Left kidney (tissue), 2 donors: ENCODE results near the gene TBC1D5. TPM values are rescaled to one million over a fixed set of nuclear protein-coding genes. Genes with fewer than 3 reads are reported as not detected.
"Not testable (repeated sequence)": the region's sequence is repeated elsewhere in the genome, so short reads cannot be mapped to it uniquely, and the experiment has no call there.

Experiments
- DNase-seq: peaks from one replicate; pipeline ENCODE4 v3.0.0-alpha.2; 2013
- polyA plus RNA-seq: library from polyadenylated mRNA; unstranded; fragments of 120-200 nt; gene quantifications from one replicate; pipeline ENCODE4 v1.2.1, GENCODE V29; 2013; ENCODE audit not compliant: insufficient read length

TBC1D5 gene
- polyA plus RNA-seq, 1 donor: 52.2 TPM

DNA sequence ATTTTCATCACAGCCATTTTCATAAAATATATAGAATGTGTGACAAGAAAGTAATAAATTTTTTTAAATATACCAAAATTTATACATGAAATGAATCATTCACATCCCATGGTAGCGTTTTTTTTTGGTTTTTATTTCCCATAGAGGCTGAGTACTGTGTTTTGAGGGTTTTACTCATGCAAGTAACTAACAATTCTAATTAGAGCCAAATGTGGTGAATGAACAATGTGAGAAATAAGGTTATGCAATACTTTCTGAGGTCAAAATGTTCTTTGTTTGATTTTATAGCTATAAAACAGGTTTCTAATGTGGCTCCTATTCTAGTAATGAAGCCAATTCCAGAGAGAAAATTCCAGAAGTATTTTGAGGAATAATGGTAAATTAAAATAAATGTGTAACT, 386.8 kb downstream of the TBC1D5 start:
- DNase-seq: no peak

DNA sequence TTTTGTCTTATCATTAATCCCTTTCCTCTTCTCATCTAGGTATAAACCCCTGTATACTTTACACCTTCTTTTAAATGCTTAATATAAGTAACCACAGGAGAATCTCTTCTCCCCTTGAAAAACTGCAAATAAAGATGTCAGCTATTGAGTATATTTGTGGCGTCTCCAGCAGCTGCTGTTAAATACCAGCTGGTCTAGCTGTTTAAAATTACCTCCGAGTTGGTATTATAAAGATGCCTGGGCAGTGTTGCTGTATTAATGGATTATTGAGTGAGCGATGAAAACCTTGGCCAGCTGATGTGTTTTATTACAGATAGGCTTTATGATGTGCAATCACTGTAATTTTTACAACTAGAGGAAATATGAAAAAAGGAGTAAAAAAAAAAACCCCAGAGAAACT, 388.1 kb downstream of the TBC1D5 start:
- no peak for DNase-seq

DNA sequence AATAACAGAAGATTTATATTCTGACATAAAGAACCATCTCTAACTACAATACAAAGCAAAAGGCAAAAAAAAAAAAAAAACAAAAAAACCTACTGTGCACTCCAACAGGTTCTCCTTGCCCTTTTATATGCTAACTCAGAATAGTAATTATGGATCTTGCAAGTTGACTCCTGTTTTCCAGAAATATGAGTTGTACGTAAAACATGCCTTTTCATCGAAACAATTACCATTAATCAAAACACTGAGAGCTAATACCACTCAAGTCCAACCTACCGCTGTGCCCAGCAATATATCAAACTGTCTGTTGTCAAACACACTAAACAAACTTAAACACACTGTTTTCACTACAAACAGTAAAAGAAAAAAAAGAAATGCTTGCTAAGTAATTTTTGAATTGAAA, 389.8 kb downstream of the TBC1D5 start:
- no peak for DNase-seq

DNA sequence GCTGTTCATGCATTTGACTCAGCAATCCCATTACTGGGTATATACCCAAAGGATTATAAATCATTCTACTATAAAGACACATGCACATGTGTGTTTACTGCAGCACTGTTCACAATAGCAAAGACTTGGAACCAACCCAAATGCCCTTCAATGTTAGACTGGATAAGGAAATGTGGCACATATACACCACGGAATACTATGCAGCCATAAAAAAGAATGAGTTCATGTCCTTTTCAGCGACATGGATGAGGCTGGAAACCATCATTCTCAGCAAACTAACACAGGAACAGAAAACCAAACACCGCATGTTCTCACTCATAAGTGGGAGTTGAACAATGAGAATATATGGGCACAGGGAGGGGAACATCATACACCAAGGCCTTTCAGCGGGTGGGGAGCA, 391.2 kb downstream of the TBC1D5 start:
- not testable (repeated sequence) for DNase-seq

DNA sequence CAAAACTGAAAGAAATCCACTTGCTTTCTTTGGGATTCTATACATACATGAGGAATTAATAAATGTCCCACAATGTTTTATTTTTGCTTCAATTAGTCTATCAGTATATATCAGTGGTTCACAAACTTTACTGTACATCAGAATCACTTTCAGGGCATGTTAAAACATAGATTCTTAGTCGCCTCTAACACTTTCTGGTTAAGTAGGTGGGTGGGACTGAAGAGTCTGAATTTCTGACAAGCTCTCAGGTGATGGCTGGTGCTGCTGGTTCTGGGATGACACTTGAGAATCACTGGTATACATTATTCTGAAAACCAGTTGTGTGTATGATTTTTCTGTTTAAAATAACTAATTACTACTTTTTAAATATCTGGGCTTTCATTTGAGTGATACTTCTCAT, 393.3 kb downstream of the TBC1D5 start:
- no peak for DNase-seq

DNA sequence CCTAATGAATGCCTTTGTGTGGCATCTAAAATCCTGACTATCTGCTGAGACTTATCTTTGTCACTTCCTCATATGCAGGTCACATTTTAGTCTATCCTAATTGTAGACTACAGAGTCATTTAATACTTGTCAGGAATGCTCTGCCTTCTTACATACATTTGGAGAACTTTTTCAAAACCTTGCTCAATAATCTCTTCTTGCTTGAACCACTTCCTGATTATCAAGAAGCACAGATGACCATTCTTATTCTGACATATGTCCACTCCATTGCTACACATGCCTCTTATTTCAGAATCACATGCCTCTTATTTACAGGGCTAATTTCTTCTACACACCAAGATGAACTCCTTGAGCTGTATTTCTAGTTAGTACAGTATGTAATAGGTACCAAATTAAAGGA, 400.3 kb downstream of the TBC1D5 start:
- DNase-seq: no peak

DNA sequence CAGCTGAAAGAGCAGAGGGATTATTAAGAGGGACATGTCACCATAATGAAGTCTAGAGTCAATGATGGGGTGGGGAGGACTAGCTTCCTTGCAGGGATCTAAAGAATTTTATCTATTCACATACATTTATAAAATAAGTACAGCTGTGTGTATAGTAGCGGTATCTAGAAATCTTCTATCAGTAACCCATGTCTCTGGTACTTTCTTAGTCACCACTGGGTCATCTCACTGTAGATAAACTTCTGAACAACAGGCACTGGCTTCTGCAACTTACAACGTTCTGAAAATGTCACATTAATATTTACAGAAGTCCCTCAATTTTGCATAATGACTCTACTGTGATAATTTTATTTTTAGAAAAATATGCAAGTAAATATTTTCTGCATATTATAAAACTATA, 401.7 kb downstream of the TBC1D5 start:
- DNase-seq: no peak

DNA sequence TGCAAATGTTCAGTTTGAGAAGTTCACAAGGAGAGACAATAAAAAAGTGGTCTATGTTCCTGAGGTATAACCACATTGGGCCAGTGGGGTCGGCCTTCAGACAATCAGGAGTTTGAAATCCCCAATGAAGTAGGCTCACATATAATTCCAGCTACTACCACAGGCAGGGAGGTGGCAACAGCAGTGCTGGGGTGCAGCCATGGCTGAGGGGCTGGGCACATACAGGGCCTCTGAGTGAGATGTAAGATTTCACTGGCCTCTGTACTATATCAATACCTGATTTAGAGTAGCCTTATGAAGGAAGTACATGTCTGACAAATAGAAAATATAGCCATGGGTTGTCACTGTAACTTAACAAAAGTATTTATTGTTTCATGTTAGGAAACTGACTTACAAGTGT, 402.2 kb downstream of the TBC1D5 start:
- no peak for DNase-seq

DNA sequence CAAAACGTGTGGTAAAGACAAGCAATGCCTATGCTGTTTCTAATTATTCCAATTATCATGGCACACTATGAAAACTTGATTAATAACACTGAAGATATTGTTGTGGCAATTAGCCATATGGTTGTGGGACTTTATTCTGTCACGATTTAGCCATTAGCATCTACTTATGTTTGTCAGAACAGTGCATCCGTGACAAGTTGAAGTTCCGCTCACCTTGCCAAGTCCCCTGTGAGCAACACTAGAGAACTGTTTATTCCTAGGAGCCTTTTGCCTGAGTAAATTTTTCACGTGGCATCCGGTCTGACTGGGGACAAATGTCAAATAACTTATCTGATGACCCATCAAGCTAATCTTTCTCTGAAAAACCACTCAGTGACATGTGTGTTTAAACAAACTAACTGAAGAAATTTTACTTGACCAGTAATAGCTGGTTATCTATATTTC, 403.3 kb downstream of the TBC1D5 start:
- DNase-seq: no peak

DNA sequence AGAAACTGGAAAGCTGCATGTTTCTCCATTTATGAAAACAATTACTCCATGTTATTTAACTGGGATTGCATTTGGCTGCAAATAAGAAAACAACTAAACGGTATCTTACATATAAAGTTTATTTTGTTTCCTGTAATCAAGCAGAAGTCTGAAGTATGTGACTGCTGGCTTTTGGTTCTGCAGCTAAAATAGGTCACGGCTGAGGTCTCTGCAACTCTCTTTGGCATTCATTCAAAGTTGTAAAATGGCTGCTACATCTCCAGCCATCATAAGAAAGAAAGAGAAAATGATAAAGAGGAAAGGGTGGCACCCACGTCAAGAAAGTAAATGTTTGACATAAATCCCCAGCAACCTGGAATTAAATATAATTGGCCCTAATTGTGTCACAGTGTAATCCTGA, 406.1 kb downstream of the TBC1D5 start:
- DNase-seq: no peak

DNA sequence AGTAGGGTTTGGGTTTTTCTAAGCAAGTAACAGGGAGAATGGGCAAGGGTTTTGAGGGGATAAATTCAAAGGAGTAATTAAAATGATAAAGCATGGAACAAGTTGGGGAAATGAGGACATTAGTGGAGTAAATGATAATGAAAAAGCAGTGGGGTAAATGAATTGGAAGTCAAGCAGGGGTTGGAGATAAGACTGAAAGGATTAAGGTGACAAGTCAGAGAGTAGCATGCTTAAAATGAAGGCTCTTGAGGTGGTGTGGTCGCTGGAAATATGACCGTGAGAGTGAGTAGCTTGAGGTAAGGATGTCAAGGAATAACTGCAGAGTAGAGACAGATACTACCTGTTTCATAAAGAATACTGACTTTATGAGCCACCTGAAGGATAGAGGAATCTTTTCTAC, 408.5 kb downstream of the TBC1D5 start:
- DNase-seq: no peak

DNA sequence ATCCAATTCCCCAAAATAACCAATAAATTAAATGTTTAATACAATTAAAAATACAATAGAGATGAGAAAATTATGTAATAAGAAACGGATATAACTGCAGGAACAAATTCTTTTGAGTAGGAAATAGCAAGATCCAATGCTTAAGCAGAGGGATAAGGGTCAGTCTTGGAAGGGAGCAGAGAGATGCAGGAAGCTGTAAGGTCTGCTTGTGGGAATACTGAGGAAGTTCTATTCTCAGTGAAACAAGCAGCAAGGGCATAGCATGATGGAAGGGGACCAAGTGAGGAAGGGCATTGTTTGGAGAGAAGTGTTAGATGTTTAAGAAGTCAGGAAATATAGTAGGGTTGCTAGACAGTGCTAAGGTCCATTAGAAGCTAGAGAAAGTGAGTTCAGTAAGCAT, 409.0 kb downstream of the TBC1D5 start:
- DNase-seq: no peak

DNA sequence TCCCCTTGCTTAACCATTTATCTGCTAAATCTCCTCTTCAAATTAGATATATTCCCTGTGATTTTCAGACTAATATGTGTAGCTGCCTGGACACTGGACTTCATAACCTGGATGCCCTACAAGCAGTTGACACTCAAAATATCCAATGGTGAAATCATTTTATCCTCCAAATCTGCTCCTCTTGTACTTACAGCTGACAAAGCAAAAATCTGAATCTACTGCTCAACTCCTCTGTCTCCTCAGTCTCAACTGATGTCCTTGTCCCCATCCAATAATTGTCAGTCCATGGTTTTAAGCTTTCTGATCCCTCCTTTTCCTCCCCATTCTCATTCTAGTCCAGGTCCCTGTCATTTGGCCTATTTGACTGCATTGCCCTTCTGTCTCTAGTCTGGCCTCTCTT, 411.8 kb downstream of the TBC1D5 start:
- DNase-seq: no peak

DNA sequence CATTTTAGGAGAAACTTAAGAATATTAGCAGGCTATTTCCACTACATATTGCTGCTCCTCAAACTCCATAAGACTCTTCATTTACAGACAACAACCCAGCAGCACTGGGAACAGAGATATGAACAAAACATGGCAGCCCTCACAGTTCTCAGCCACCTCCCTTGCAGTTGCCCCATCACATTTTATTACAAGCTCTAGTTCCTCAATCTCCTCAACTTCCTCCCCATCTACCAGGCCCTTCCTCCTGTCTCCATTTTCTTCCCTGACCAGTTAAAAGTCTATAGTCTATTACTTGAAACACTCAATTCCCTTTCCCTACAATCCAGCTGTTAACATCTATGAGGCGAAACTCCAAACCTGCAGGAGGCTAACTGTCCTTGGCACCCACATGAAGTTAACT, 412.5 kb downstream of the TBC1D5 start:
- no peak for DNase-seq

DNA sequence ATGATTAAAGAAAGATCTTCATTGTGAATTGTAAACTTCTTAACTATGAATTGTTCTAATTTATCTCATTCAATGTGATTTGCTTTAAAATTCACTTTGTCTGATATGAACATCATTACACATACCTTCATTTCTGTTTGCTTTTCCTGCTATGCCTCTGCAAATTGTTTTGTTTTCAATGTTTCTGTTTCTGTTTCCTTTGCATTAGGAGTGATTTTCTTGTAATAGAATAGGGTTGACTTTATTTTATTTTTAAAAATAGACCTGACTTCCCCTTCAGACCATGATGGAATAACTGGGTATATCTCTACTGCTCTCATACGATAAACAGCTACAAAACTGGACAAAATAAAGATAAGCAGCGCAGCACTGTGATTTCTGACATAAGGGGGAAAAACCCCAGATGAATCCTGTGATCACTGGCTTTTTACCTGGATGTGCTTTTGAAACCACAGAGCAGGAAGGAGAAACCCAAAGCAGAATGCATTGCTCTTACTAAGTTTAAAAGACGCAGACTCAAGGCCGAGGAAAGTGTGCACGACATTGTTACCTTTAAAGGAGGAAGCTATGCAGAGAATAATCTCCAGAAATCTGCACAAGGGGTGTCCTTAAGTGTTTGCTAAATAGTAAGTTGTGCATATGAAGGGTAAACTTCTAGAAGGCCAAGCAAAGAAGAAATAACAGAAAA, 420.2 kb downstream of the TBC1D5 start:
- no peak for DNase-seq

DNA sequence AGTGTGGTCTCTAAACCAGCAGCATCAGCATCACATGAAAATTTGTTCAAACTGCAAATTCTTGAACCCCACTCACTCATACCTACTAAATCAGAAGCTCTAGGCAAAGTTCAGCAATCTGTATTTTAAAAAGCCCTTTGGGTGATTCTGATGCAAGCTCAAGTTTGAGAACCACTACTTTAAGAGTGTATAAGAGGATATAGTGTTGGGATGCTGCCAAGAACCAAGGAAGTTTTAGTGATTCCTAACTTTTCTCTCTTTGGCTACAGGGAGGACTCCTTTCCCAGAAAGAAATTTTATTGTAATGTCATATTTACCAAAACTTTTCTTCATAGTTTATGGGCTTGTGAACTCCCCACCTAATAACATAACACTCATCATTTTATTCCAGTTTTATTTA, 422.2 kb downstream of the TBC1D5 start:
- no peak for DNase-seq

DNA sequence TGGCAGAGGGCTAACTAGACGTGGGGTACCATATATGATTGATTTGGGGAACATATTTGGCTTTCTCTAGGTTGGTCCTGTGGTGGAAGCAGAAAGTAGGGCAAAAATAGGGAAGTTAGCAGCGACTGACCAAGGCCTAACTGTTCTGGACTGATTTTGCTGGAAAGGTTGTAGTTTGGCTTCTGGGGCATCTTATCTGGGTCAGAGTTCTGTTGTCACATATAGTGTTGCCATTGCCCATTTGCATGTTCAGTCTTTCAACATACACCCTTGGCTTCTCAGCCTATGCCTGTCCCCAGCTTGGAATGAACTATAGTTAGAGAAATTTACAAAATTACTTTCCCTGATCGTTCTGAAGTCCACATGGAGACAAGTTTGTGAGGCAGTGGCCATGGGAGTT, 426.5 kb downstream of the TBC1D5 start:
- no peak for DNase-seq

DNA sequence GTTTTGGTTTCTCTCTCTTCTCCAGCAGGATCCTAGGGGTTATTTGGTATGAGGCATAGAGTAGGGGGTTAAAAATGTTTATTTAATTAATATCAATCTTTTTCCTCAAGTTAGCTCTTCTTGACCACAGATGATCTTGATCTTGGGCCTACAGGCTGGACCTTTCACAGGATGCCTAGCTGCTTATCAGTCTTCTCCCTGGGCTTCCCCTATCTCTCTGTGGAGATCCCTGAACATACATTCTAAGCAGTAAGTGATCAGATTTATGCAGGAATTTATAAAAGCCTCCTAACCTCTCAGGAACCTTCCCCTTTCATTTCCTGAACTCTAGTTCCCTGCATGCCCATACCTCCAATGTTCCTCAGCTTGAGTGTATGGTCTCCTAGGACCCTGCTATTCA, 428.3 kb downstream of the TBC1D5 start:
- no peak for DNase-seq

DNA sequence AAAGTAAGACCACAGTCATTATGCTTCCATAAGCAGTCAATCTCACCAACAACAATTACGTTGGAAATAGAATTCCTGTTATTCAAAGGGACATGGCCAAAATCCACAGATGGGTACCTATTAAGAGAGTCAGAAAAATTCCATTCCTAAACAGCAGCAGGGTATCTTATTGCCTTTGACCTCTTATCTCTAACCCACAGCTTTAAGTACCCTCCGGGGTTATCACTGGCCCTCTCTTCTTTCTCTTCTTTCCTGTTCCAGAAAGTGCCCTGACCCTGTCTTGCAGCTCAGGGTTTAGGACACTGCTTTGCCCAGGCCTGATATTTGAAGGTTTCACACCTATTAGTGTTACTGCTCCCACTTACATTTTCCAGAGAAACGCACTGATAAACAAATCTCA, 428.7 kb downstream of the TBC1D5 start:
- no peak for DNase-seq

DNA sequence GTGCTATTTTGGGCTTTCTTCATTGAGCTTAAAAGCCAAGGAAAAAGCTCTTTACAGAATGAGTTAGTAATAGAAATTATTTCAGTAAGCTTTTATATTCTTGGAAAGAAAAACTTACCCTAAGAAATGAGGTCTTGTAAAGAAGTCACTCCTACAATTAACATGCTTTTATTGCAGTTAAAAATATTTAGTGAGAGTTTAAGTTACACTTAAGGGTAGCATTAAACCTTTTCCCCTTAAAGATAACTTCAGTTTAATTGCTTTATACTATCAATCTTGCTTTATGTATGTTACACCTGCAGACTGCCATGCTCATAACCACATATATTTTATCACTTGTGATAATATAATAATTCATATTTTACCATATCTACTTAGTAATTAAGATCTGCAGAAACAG, 431.4 kb downstream of the TBC1D5 start:
- DNase-seq: no peak

DNA sequence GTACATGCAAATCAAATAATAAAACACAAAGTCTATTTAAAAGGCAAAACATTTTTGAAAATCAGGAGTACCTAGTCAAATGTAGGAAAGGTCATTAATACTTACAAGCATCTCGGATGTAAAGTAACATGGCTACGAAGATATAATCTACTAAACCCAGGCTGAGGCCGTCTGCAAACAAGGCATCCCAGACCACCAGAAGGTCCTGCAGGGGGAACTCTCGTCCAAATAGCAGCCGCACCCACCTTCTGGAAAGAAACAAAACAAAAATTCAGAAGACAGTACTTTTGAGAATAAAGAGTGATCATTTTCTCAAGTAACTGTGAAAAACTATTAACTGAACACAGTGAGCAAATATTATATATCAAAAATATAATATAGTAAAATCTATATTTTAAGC, 434.5 kb downstream of the TBC1D5 start:
- DNase-seq: no peak

DNA sequence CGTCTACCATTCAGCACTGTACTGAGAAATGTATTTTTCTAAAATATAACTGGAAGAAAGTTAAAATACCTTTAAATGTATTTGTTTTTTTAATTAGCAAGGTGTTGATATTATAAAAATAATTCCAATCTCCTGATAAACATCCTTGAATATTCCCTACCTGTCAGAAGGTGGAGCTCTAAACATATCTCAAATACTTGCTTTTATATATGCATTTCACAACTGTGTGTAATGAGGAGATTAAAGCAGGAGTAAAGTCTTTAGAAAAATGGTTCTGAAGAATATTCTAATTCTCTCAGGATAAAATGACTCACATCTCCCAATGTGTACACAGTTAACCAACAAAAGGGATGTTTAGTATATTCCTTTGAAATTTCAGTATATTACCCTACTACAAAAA, 434.9 kb downstream of the TBC1D5 start:
- no peak for DNase-seq

DNA sequence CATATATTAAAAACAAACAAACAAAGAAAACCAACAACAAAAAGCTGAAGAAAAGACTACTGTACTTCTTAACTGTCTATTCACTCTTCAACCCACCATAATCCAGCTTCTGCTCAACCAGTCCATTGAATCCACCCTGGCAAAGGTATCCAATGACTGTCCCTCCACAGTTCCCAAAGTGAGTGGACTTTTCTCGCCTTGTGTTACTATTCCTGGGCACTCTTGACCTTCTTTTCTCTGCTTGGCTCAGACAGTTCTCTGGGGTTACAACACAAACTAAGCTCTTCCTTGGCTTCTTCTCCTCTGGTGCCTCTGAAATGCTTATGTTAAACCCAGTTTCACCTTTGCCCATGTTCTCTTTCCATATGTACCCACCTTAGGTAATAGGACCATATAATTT, 437.5 kb downstream of the TBC1D5 start:
- DNase-seq: no peak

DNA sequence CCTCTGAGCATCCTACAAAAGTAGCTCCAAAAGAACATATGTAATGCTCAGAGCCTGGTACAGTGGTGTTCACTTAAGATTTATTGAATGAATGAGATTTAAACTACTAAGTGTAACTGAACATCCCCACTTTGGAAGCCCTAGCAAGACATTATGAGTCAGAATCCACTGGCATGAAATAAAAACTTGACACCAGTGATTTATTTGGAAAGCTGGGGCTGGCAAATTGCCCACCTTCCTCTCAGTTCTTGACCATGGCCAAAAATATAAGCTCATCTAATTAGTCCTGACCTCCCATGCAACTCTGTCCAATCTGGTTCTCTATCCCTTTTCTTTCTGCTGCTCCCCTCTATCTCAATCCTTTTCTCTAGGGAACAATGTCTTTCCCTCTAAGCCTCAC, 439.7 kb downstream of the TBC1D5 start:
- no peak for DNase-seq

DNA sequence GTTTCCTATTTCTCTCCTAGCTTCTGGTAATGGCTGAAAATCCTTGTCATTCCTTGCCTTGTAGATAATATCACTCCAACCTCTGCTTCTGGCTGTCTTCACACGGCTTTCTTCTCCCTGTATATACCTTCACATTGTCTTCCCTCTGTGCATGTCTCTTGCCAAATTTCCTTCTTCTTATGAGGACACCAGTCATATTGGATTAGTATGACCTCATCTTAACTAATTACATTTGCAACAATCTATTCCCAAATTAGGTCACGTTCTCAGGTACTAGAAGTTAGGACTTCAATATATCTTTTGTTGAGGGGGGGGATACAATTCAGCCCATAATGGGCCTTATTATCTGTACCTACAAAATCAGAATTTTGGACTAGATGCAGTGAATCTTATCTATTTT, 440.3 kb downstream of the TBC1D5 start:
- DNase-seq: no peak
